GM19023 (cell line): ENCODE measurements around the gene C19orf18.

Source experiments
- ATAC-seq: cut with Tn5 transposase; IDR thresholded peaks from one replicate; pipeline ENCODE4 v1.9.1; 2021; ENCODE audit warnings: mild to moderate bottlenecking, moderate library complexity; ENCODE audit not compliant: unreplicated experiment

C19orf18 gene

GRCh38 chr19:57949296-57949695, 25.0 kb downstream of the C19orf18 start:
- ATAC-seq, result no peak

DNA sequence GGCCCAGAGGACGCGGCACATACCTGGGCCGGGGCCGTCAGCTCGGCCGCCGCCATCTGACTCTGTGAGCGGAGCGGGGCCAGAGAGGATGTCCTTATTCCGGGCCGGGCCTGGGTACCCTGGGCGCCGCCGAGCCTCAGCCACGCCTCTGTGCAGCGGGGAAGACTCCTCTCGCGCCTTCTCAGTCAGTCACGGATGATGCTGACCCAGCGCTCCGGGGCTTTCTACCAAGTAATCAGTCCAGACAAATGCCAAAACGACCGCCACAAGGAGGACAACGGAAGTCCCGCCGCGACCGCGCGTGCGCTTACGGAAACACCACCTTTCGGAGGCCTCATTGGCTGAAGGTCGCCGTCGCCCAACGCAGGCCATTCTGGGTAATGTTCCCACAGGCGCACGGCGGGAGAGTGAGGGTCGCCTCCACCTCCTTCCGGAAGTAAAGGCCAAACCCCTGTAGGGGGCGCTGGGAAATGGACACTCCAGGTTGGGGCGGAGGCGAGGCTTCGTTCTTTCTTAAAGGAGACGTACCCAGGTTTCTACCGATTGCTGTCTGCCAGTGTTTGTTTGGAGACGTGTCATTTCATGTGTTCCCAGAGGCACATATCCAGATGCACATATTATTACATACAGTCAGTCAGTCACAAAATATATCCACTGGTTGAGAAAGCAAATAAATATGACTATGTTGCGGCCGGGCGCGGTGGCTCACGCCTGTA, 26.8 kb downstream of the C19orf18 start, which contains the start of gene ZNF256:
Gene ZNF256, minus strand, starts transcription at position 288 of the 716 bp plus-strand sequence. Its CDS starts 232 bp downstream, at position 56.
- peak; percentile 86 for ATAC-seq

GRCh38 chr19:57947088-57947418, 27.3 kb downstream of the C19orf18 start:
- peak; percentile 20 for ATAC-seq

GRCh38 chr19:57946316-57946715, 28.0 kb downstream of the C19orf18 start:
- no peak for ATAC-seq

DNA sequence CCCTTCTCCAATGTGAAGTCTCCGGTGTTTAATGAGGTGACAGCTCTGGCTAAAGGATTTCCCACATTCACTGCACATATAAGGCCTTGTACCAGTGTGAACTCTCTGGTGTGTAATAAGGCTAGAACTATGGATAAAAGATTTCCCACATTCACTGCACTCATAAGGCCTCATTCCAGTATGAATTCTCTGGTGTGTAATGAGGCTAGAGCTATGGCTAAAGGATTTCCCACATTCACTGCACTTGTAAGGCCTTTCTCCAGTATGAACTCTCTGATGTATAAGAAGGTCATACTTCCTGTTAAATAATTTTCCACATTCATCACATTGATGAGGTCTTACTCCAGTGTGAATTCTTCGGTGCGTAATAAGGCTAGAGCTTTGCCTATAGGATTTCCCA, 32.7 kb downstream of the C19orf18 start:
- ATAC-seq, result no peak

- no peak for ATAC-seq
Observed at GRCh38 chr19:57935731-57936130, 38.6 kb downstream of the C19orf18 start.

- no peak for ATAC-seq
Observed at GRCh38 chr19:57934820-57935665, 39.3 kb downstream of the C19orf18 start, which contains the start of gene ZNF418. Gene ZNF418, minus strand, starts transcription at chr19:57935402. Its CDS starts 1,580 bp downstream, at chr19:57933822.

DNA sequence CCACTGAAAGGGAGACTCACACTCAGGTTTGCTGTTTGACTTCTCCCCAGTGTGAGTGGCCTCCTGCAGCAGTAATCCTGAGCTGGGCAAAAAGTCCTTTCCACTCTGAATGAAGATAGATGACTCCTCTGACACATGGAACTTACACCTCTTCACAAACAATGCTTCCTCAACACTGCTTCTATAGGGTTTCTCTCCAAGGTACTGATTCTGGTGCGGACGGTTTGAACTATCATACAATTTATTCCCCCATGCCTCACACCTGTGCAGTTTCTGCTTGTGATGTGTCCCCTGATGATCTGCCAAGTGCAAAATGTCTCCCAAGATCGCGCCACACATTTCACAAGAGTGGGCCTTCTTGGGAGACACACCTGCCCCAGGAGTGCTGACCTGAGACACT, 46.7 kb downstream of the C19orf18 start:
- no peak for ATAC-seq

GRCh38 chr19:57916168-57916995, 58.0 kb downstream of the C19orf18 start, which contains the start of gene ZNF417:
Gene ZNF417, minus strand, starts transcription at chr19:57916592. Its CDS starts 181 bp downstream, at chr19:57916411.
- ATAC-seq, result peak; percentile 97

DNA sequence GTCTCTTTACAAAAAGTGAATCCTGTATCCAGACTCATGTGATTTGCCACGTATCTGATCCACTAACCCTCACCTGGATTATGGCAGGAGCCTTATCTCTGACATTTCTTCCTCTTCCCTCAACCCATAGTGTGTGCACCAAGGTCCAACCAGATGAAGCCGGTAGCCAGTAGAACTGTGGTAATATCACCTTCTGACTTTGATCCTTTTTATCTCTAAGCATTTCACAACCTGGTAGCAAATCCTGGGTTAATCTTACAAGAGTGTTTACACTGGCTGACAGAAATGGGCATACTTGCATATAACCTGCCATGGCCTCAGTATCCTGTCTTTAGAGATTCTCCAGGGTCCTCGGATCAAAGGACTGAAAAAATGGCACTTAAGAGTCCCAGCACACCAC, 59.8 kb downstream of the C19orf18 start:
- no peak for ATAC-seq
